IMR-90 (cell line): ENCODE measurements around the gene ILDR2. TPM values are rescaled to one million over a fixed set of nuclear protein-coding genes. Genes with fewer than 3 reads are reported as not detected.

ENCODE experiments used
- ATAC-seq: fragments of 200-7000 bp; cut with Tn5 transposase; 2 replicates; pipeline ENCODE4 v1.9.1; 2020; ENCODE audit warnings: low read depth, mild to moderate bottlenecking, moderate library complexity
- BruUV-seq: library from RNA; stranded (reverse); fragments of 400-500 nt; replicated peaks from 2 replicates; lab custom pipeline; 2021; lab: Mats Ljungman, UMichigan
- CTCF ChIA-PET: fragments of 300-600 bp; formaldehyde crosslinking; extraction: SDS; loops from one replicate; lab custom pipeline; 2021; ENCODE audit warnings: antibody characterized with exemption; lab: Yijun Ruan, JAX
- POLR2A ChIA-PET: fragments of 300-600 bp; sonication (Branson Sonifier 250); formaldehyde crosslinking; loops from one replicate; lab custom pipeline; 2022; ENCODE audit warnings: antibody characterized with exemption; ENCODE audit not compliant: unreplicated experiment; lab: Charles Lee
- DNase-seq: peaks from one replicate; pipeline ENCODE4 v3.0.0; 2013
- H2AFZ ChIP-seq: replicated peaks from 2 replicates; pipeline ENCODE3; 2013; ENCODE audit warnings: low read length, mild to moderate bottlenecking; ENCODE audit not compliant: poor library complexity
- H2AK5ac ChIP-seq: 2 replicates; pipeline ENCODE4 v1.6.1; 2013; ENCODE audit warnings: low read depth, low read length, inconsistent platforms
- H2AK9ac ChIP-seq: replicated peaks from 2 replicates; pipeline ENCODE3; 2013; ENCODE audit warnings: mild to moderate bottlenecking, low read depth, low read length, moderate library complexity; ENCODE audit not compliant: poor library complexity
- H2BK120ac ChIP-seq: 2 replicates; pipeline ENCODE4 v1.6.1; 2013; ENCODE audit warnings: low read depth, low read length, inconsistent platforms
- H2BK15ac ChIP-seq: 3 replicates; pipeline ENCODE4 v1.6.1; 2013; ENCODE audit warnings: low read depth, low read length, inconsistent platforms
- H2BK20ac ChIP-seq: 2 replicates; pipeline ENCODE4 v1.6.1; 2013; ENCODE audit warnings: low read depth, mild to moderate bottlenecking, inconsistent platforms, low read length, moderate library complexity
- H2BK5ac ChIP-seq: 2 replicates; pipeline ENCODE4 v1.6.1; 2013; ENCODE audit warnings: mild to moderate bottlenecking, low read depth, low read length, inconsistent platforms; ENCODE audit not compliant: poor library complexity, severe bottlenecking
- H3K14ac ChIP-seq: replicated peaks from 2 replicates; pipeline ENCODE4 v1.6.1; 2013; ENCODE audit warnings: low read depth, low read length, inconsistent platforms
- H3K18ac ChIP-seq: 2 replicates; pipeline ENCODE4 v1.6.1; 2013; ENCODE audit warnings: low read depth, low read length, control low read depth
- H3K23ac ChIP-seq: 2 replicates; pipeline ENCODE4 v1.6.1; 2013; ENCODE audit warnings: low read depth, low read length, inconsistent platforms
- H3K27ac ChIP-seq: 2 replicates; pipeline ENCODE4 v1.5.1; 2013; ENCODE audit warnings: mild to moderate bottlenecking, control low read depth, low read length; ENCODE audit not compliant: insufficient read depth
- H3K27me3 ChIP-seq: 2 replicates; pipeline ENCODE4 v1.6.1; 2013; ENCODE audit warnings: low read length; ENCODE audit not compliant: control insufficient read depth, insufficient read depth
- H3K36me3 ChIP-seq: 2 replicates; pipeline ENCODE4 v1.6.1; 2013; ENCODE audit warnings: low read length, mixed read lengths; ENCODE audit not compliant: control insufficient read depth, insufficient read depth
- H3K4ac ChIP-seq: 2 replicates; pipeline ENCODE4 v1.6.1; 2013; ENCODE audit warnings: low read depth, low read length, inconsistent platforms
- H3K4me1 ChIP-seq: 2 replicates; pipeline ENCODE4 v1.6.1; 2013; ENCODE audit warnings: low read length, mixed read lengths; ENCODE audit not compliant: control insufficient read depth, insufficient read depth
- H3K4me2 ChIP-seq: 2 replicates; pipeline ENCODE4 v1.6.1; 2013; ENCODE audit warnings: low read depth, mild to moderate bottlenecking, control low read depth, low read length, moderate library complexity
- H3K4me3 ChIP-seq: 2 replicates; pipeline ENCODE4 v1.5.1; 2013; ENCODE audit warnings: low read depth, mild to moderate bottlenecking, control low read depth, low read length, moderate library complexity; ENCODE audit not compliant: insufficient read depth
- H3K56ac ChIP-seq: 2 replicates; pipeline ENCODE4 v1.6.1; 2013; ENCODE audit warnings: low read length, inconsistent platforms; ENCODE audit not compliant: insufficient read depth; ENCODE audit errors: extremely low read depth
- H3K79me1 ChIP-seq, 2 experiments: 2 replicates each; pipeline ENCODE4 v1.6.1; 2013; ENCODE audit warnings: low read length in 2 of 2, inconsistent platforms in 1 of 2, low read depth in 1 of 2
- H3K9ac ChIP-seq: 2 replicates; pipeline ENCODE4 v1.6.1; 2013; ENCODE audit warnings: low read depth, low read length, control low read depth
- H3K9me1 ChIP-seq: 2 replicates; pipeline ENCODE4 v1.6.1; 2013; ENCODE audit warnings: low read length, inconsistent platforms; ENCODE audit not compliant: insufficient read depth
- H3K9me3 ChIP-seq: 2 replicates; pipeline ENCODE4 v1.6.1; 2013; ENCODE audit warnings: low read length; ENCODE audit not compliant: control insufficient read depth, insufficient read depth
- H4K20me1 ChIP-seq: 2 replicates; pipeline ENCODE4 v1.6.1; 2013; ENCODE audit warnings: low read length, inconsistent platforms; ENCODE audit not compliant: insufficient read depth
- H4K5ac ChIP-seq: 2 replicates; pipeline ENCODE4 v1.6.1; 2013; ENCODE audit warnings: mild to moderate bottlenecking, low read depth, low read length, control low read depth
- H4K8ac ChIP-seq, 2 experiments: 2 replicates each; pipeline ENCODE4 v1.6.1; 2013; ENCODE audit warnings: low read depth in 2 of 2, low read length in 2 of 2, control low read depth in 1 of 2, inconsistent platforms in 1 of 2
- H4K91ac ChIP-seq: 2 replicates; pipeline ENCODE4 v1.6.1; 2013; ENCODE audit warnings: low read depth, low read length, inconsistent platforms; ENCODE audit not compliant: insufficient read depth
- CHD1 ChIP-seq: IDR thresholded peaks from 2 replicates; pipeline ENCODE4 v1.6.1; 2012; ENCODE audit warnings: low read depth, low read length, improper control_type of control experiment
- FOS ChIP-seq: fragments of 150-350 bp; IDR thresholded peaks from 2 replicates; pipeline ENCODE4 v1.6.1; 2016; ENCODE audit warnings: low read depth, low read length
- MAZ ChIP-seq: IDR thresholded peaks from 2 replicates; pipeline ENCODE4 v1.6.1; 2012; ENCODE audit warnings: low read depth, mild to moderate bottlenecking, low read length, improper control_type of control experiment, moderate library complexity, borderline replicate concordance
- MXI1 ChIP-seq: IDR thresholded peaks from 2 replicates; pipeline ENCODE4 v1.6.1; 2012; ENCODE audit warnings: low read depth, mild to moderate bottlenecking, low read length, moderate library complexity, borderline replicate concordance
- NFE2L2 ChIP-seq: fragments of 150-350 bp; IDR thresholded peaks from 2 replicates; pipeline ENCODE4 v1.6.1; 2016; ENCODE audit warnings: low read depth, mild to moderate bottlenecking, low read length
- POLR2A ChIP-seq: IDR thresholded peaks from 2 replicates; pipeline ENCODE4 v1.6.1; 2012; ENCODE audit warnings: mild to moderate bottlenecking, low read depth, low read length
- RAD21 ChIP-seq: IDR thresholded peaks from 2 replicates; pipeline ENCODE4 v1.6.1; 2012; ENCODE audit warnings: low read length, improper control_type of control experiment
- RCOR1 ChIP-seq: IDR thresholded peaks from 2 replicates; pipeline ENCODE4 v1.6.1; 2012; ENCODE audit warnings: mild to moderate bottlenecking, low read length, improper control_type of control experiment; ENCODE audit not compliant: insufficient replicate concordance
- SMC3 ChIP-seq: fragments of 150-350 bp; IDR thresholded peaks from 2 replicates; pipeline ENCODE4 v1.6.1; 2016; ENCODE audit warnings: low read depth, mild to moderate bottlenecking, antibody characterized with exemption, low read length, moderate library complexity
- USF2 ChIP-seq: fragments of 150-350 bp; IDR thresholded peaks from 2 replicates; pipeline ENCODE4 v1.6.1; 2017; ENCODE audit warnings: mild to moderate bottlenecking, antibody characterized with exemption, low read length, low read depth
- dilution Hi-C: fragments of 300-500 bp; cut with HindIII; formaldehyde crosslinking; loops from one replicate; pipeline ENCODE4 v1.14.3; 2018; ENCODE audit warnings: low sequenced_read_pairs; ENCODE audit not compliant: unreplicated experiment
- in situ Hi-C: fragments of 300-500 bp; cut with MboI; formaldehyde crosslinking; loops from 3 replicates; pipeline ENCODE4 v1.14.3; 2019; ENCODE audit warnings: low sequenced_read_pairs, inconsistent platforms, mixed read lengths
- intact Hi-C: fragments of 100-400 bp; cut with micrococcal nuclease; formaldehyde crosslinking; loops from 2 replicates; pipeline ENCODE4 v1.10.0; 2022
- polyA plus RNA-seq, 3 experiments: library from polyadenylated mRNA; depleted of rRNA; stranded (reverse); fragments of >200 nt; gene quantifications; 2 replicates each; pipeline ENCODE4 v1.2.3, GENCODE V29; 2012; ENCODE audit warnings: low replicate concordance in 1 of 3
- total RNA-seq: library from RNA; depleted of rRNA; stranded (reverse); fragments of >200 nt; gene quantifications from 2 replicates; pipeline ENCODE4 v1.2.3, GENCODE V29; 2012

ILDR2 gene
- total and polyA plus RNA-seq, 2 of the 4 experiments (the other 2 are of a cell fraction): under 0.01 TPM; not detected in 1

- H3K23ac ChIP-seq: no peak overlapping the region
- no peak overlapping the region for H4K8ac ChIP-seq
- no peaks in the 10 kb centered on the region for H3K9me3 ChIP-seq
- in situ Hi-C loops (no loop called here), intact Hi-C loops (no loop called here), dilution Hi-C loops (no loop called here)
- no peak overlapping the region for H2AK9ac ChIP-seq
- BruUV-seq: no TSS peak
- H3K4me1 ChIP-seq: no peaks in the 10 kb centered on the region
- no peak overlapping the region for H3K14ac ChIP-seq
- H2BK15ac ChIP-seq: no peak overlapping the region
- ChIA-PET POLR2A (no interaction called here), CTCF (no interaction called here)
- TF ChIP-seq USF2: no peak
- TF ChIP-seq RAD21: no peak
- TF ChIP-seq SMC3: no peak
- no peak for TF ChIP-seq RCOR1
- TF ChIP-seq MAZ: no peak
- no peak for TF ChIP-seq POLR2A
- no peak for TF ChIP-seq FOS
- no peak for TF ChIP-seq CHD1
- TF ChIP-seq NFE2L2: no peak
- no peak for TF ChIP-seq MXI1
- no peak overlapping the region for H2AK5ac ChIP-seq
- no peaks in the 10 kb centered on the region for H3K79me1 ChIP-seq
- no peak overlapping the region for H2AFZ ChIP-seq
- no peak for ATAC-seq
- no peak overlapping the region for H3K56ac ChIP-seq
- H3K27me3 ChIP-seq: peaks cover 15% of the 10 kb centered on the region
- H3K9ac ChIP-seq: no peak overlapping the region
- H4K91ac ChIP-seq: no peak overlapping the region
- no peak overlapping the region for H2BK20ac ChIP-seq
- H3K4me3 ChIP-seq: no peak overlapping the region
- no peak overlapping the region for H3K4me2 ChIP-seq
- no peak overlapping the region for H4K5ac ChIP-seq
- H3K36me3 ChIP-seq: no peaks in the 10 kb centered on the region
- no peak overlapping the region for H2BK120ac ChIP-seq
- no peaks in the 10 kb centered on the region for H3K9me1 ChIP-seq
- H3K18ac ChIP-seq: no peak overlapping the region
- H3K27ac ChIP-seq: no peak overlapping the region
- H2BK5ac ChIP-seq: no peak overlapping the region
- no peak for DNase-seq
- no peak overlapping the region for H3K4ac ChIP-seq
- no peaks in the 10 kb centered on the region for H4K20me1 ChIP-seq
Measured at GRCh38 chr1:166933140-166933539, 42.2 kb downstream of the ILDR2 start.
